GM12892 (cell line): Measurements from ENCODE around the gene ZNF48.

Experiments used
- POLR2AphosphoS5 ChIP-seq: IDR thresholded peaks from 2 replicates; pipeline ENCODE4 v1.6.1; 2011; ENCODE audit warnings: low read depth, low read length, control low read depth
- TAF1 ChIP-seq: IDR thresholded peaks from 2 replicates; pipeline ENCODE4 v1.6.1; 2011; ENCODE audit warnings: low read depth, mild to moderate bottlenecking, control low read depth, low read length, borderline replicate concordance

DNA sequence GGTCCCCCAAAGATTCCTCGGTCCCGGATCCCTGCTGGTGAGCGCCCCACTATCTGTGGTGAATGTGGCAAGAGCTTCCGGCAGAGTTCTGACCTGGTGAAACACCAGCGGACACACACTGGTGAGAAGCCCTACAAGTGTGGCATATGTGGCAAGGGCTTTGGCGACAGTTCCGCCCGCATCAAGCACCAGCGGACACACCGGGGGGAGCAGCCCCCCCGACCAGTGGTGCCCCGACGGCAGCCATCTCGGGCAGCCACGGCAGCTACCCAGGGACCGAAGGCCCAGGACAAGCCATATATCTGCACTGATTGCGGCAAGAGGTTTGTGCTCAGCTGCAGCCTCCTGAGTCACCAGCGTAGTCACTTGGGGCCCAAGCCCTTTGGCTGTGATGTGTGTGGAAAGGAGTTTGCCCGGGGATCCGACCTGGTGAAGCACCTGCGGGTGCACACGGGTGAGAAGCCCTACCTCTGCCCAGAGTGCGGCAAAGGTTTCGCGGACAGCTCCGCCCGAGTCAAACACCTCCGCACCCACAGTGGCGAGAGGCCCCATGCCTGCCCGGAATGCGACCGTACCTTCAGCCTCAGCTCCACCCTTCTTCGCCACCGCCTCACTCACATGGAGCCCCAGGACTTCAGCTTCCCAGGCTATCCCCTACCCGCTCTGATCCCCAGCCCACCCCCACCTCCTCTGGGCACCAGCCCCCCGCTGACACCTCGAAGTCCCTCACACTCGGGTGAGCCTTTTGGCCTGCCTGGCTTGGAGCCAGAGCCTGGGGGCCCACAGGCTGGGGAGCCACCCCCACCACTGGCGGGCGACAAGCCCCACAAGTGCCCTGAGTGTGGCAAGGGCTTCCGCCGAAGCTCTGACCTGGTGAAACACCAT is 2.8 kb downstream of the ZNF48 start:
- no peak for TF ChIP-seq TAF1
- TF ChIP-seq POLR2AphosphoS5, result no peak
